Mesenchymal stem cell (in vitro differentiated cells and primary cell): Measurements from ENCODE around the gene DNTT.

ENCODE experiments used
- DNase-seq: peaks from one replicate; pipeline ENCODE4 v3.0.0-alpha.2; 2013
- H2AFZ ChIP-seq: one replicate; pipeline ENCODE4 v1.6.1; 2013; ENCODE audit warnings: low read depth, mild to moderate bottlenecking, control low read depth, inconsistent platforms, low read length, moderate library complexity
- H2AK5ac ChIP-seq: 2 replicates; pipeline ENCODE4 v1.6.1; 2013; ENCODE audit warnings: low read length, moderate library complexity, mild to moderate bottlenecking, inconsistent platforms; ENCODE audit not compliant: severe bottlenecking
- H2BK120ac ChIP-seq: one replicate; pipeline ENCODE4 v1.6.1; 2013; ENCODE audit warnings: low read depth, mild to moderate bottlenecking, inconsistent platforms, low read length, moderate library complexity
- H2BK12ac ChIP-seq, 2 experiments: one replicate each; pipeline ENCODE4 v1.6.1; 2013; ENCODE audit warnings: inconsistent platforms in 2 of 2, low read length in 2 of 2, mild to moderate bottlenecking in 2 of 2, moderate library complexity in 2 of 2, control low read depth in 1 of 2
- H2BK15ac ChIP-seq: one replicate; pipeline ENCODE4 v1.6.1; 2013; ENCODE audit warnings: mild to moderate bottlenecking, low read depth, inconsistent platforms; ENCODE audit not compliant: poor library complexity, severe bottlenecking
- H2BK5ac ChIP-seq: 2 replicates; pipeline ENCODE4 v1.6.1; 2013; ENCODE audit warnings: low read depth, mild to moderate bottlenecking, low read length, control low read depth, inconsistent platforms; ENCODE audit not compliant: poor library complexity, severe bottlenecking
- H3K14ac ChIP-seq, 2 experiments: one replicate each; pipeline ENCODE4 v1.6.1; 2013; ENCODE audit warnings: inconsistent platforms in 2 of 2, low read length in 2 of 2, control low read depth in 1 of 2, mild to moderate bottlenecking in 1 of 2, moderate library complexity in 1 of 2
- H3K18ac ChIP-seq, 2 experiments: one replicate each; pipeline ENCODE4 v1.6.1; 2013; ENCODE audit warnings: inconsistent platforms in 2 of 2, low read length in 2 of 2, control low read depth in 1 of 2, low read depth in 1 of 2, mild to moderate bottlenecking in 1 of 2
- H3K23ac ChIP-seq, 2 experiments: one replicate each; pipeline ENCODE4 v1.6.1; 2013; ENCODE audit warnings: inconsistent platforms in 2 of 2, low read length in 2 of 2, mild to moderate bottlenecking in 2 of 2, moderate library complexity in 2 of 2, control low read depth in 1 of 2
- H3K27ac ChIP-seq: 2 replicates; pipeline ENCODE4 v1.5.1; 2013; ENCODE audit warnings: mild to moderate bottlenecking, moderate library complexity, low read length, control low read depth, inconsistent platforms; ENCODE audit not compliant: poor library complexity, severe bottlenecking
- H3K27me3 ChIP-seq, 2 experiments: 2 replicates each; pipeline versions ENCODE4 v1.6.1 to v1.7.0; 2013; ENCODE audit warnings: low read length in 2 of 2, mild to moderate bottlenecking in 2 of 2, moderate library complexity in 2 of 2, control low read depth in 1 of 2, inconsistent platforms in 1 of 2; ENCODE audit not compliant: control insufficient read depth in 1 of 2, insufficient read depth in 1 of 2
- H3K36me3 ChIP-seq, 2 experiments: 2 replicates each; pipeline versions ENCODE4 v1.6.1 to v1.7.0; 2013; ENCODE audit warnings: low read length in 2 of 2, control low read depth in 1 of 2, inconsistent platforms in 1 of 2, low read depth in 1 of 2, mild to moderate bottlenecking in 1 of 2; ENCODE audit not compliant: insufficient read depth in 2 of 2, control insufficient read depth in 1 of 2
- H3K4ac ChIP-seq, 2 experiments: one replicate each; pipeline ENCODE4 v1.6.1; 2013; ENCODE audit warnings: inconsistent platforms in 2 of 2, low read length in 2 of 2, mild to moderate bottlenecking in 2 of 2, moderate library complexity in 2 of 2, control low read depth in 1 of 2, low read depth in 1 of 2
- H3K4me1 ChIP-seq: 2 replicates; pipeline ENCODE4 v1.6.1; 2013; ENCODE audit warnings: low read depth, low read length, control low read depth; ENCODE audit not compliant: control insufficient read depth, insufficient read depth
- H3K4me2 ChIP-seq: 2 replicates; pipeline ENCODE4 v1.6.1; 2013; ENCODE audit warnings: low read length, mild to moderate bottlenecking, inconsistent platforms; ENCODE audit not compliant: poor library complexity, severe bottlenecking
- H3K4me3 ChIP-seq, 2 experiments: 2 replicates each; pipeline versions ENCODE4 v1.5.1 to v1.7.0; 2013; ENCODE audit warnings: low read length in 2 of 2, mild to moderate bottlenecking in 2 of 2, control low read depth in 1 of 2, low read depth in 1 of 2; ENCODE audit not compliant: insufficient read depth in 1 of 2
- H3K79me1 ChIP-seq: replicated peaks from 2 replicates; pipeline ENCODE4 v1.6.1; 2013; ENCODE audit warnings: mild to moderate bottlenecking, control low read depth, low read length, inconsistent platforms; ENCODE audit not compliant: poor library complexity, severe bottlenecking
- H3K9ac ChIP-seq: 2 replicates; pipeline ENCODE4 v1.7.0; 2013; ENCODE audit warnings: mild to moderate bottlenecking, low read length, moderate library complexity
- H3K9me3 ChIP-seq: 2 replicates; pipeline ENCODE4 v1.7.0; 2013; ENCODE audit warnings: mild to moderate bottlenecking, low read length; ENCODE audit not compliant: control insufficient read depth
- H4K8ac ChIP-seq: one replicate; pipeline ENCODE4 v1.6.1; 2013; ENCODE audit warnings: inconsistent platforms, mild to moderate bottlenecking, low read length, moderate library complexity
- H4K91ac ChIP-seq: one replicate; pipeline ENCODE4 v1.6.1; 2013; ENCODE audit warnings: mild to moderate bottlenecking, low read length, inconsistent platforms
- WGBS: methylation state at CpG from one replicate; pipeline ENCODE4 v1.1.7; 2013; ENCODE audit warnings: mixed read lengths; 5-methylcytosine and 5-hydroxymethylcytosine counted together

Gene DNTT

GRCh38 chr10:96271016-96271815, 33.0 kb upstream of the DNTT start, which contains the start of gene BLNK:
BLNK (minus strand) TSS chr10:96271569; CDS start chr10:96271398, 171 bp downstream.
- 69% methylated on average over 6 of the region's 6 CpGs for WGBS
- Histone ChIP-seq H2AK5ac (no peak within 1 kb of the TSS), H2BK15ac (no peak within 1 kb of the TSS), H2BK5ac (no peak within 1 kb of the TSS), H3K18ac (no peak within 1 kb of the TSS), H2AFZ (no peak within 1 kb of the TSS), H4K91ac (no peak within 1 kb of the TSS), H2BK120ac (no peak within 1 kb of the TSS), H3K4me2 (no peak within 1 kb of the TSS), H2BK12ac (no peak within 1 kb of the TSS), H3K9ac (peak within 1 kb of the TSS; percentile 69), H3K79me1 (no peaks in the 10 kb centered on the region), H3K27ac (no peak within 1 kb of the TSS), H3K4ac (no peak within 1 kb of the TSS), H3K9me3 (no peaks in the 10 kb centered on the region), H4K8ac (no peak within 1 kb of the TSS), H3K36me3 (no peaks in the 10 kb centered on the region), H3K4me3 (peak within 1 kb of the TSS in 1 of 2 experiments; percentile 51), H3K4me1 (peaks cover 3% of the 10 kb centered on the region), H3K27me3 (peaks cover 5 to 6% of the 10 kb centered on the region in 2 experiments), H3K23ac (no peak within 1 kb of the TSS), H3K14ac (no peak within 1 kb of the TSS)
- peak; percentile 3 for DNase-seq

GRCh38 chr10:96272316-96273280, 31.6 kb upstream of the DNTT start:
- Histone ChIP-seq H3K27me3 (peaks cover 5 to 6% of the 10 kb centered on the region in 2 experiments), H3K9ac (no peak overlapping the region)
- WGBS = 74% methylated on average over 2 of the region's 8 CpGs

GRCh38 chr10:96275685-96276418, 28.4 kb upstream of the DNTT start:
- H3K27me3 ChIP-seq = peaks cover 5 to 6% of the 10 kb centered on the region in 2 experiments
- no peaks in the 10 kb centered on the region for H3K9me3 ChIP-seq
- no peak overlapping the region for H2AK5ac ChIP-seq
- WGBS = 89% methylated on average over 2 of the region's 2 CpGs
- H3K4me2 ChIP-seq = no peak overlapping the region
- H3K14ac ChIP-seq = no peak overlapping the region
- H4K8ac ChIP-seq = no peak overlapping the region
- H4K91ac ChIP-seq = no peak overlapping the region
- no peak overlapping the region for H3K18ac ChIP-seq
- H2AFZ ChIP-seq = no peak overlapping the region
- no peaks in the 10 kb centered on the region for H3K79me1 ChIP-seq
- H3K36me3 ChIP-seq = no peaks in the 10 kb centered on the region
- H2BK12ac ChIP-seq = no peak overlapping the region
- no peak overlapping the region for H3K4me3 ChIP-seq
- H3K27ac ChIP-seq = no peak overlapping the region
- H2BK5ac ChIP-seq = no peak overlapping the region
- no peak overlapping the region for H3K4ac ChIP-seq
- DNase-seq = no peak
- H3K4me1 ChIP-seq = peaks cover 4% of the 10 kb centered on the region
- H3K9ac ChIP-seq = no peak overlapping the region
- no peak overlapping the region for H2BK120ac ChIP-seq
- H2BK15ac ChIP-seq = no peak overlapping the region
- no peak overlapping the region for H3K23ac ChIP-seq

More at GRCh38 chr10:96272316-96273280, 31.6 kb upstream of the DNTT start:
- no peaks in the 10 kb centered on the region for H3K9me3 ChIP-seq
- no peaks in the 10 kb centered on the region for H3K79me1 ChIP-seq
- no peak overlapping the region for H3K4me2 ChIP-seq
- no peak overlapping the region for H3K27ac ChIP-seq
- H3K23ac ChIP-seq = no peak overlapping the region
- H3K18ac ChIP-seq = no peak overlapping the region
- H2AFZ ChIP-seq = no peak overlapping the region
- H3K4ac ChIP-seq = no peak overlapping the region
- no peak for DNase-seq
- no peaks in the 10 kb centered on the region for H3K36me3 ChIP-seq
- no peak overlapping the region for H4K8ac ChIP-seq
- no peak overlapping the region for H2BK5ac ChIP-seq
- H3K4me1 ChIP-seq = peaks cover 3% of the 10 kb centered on the region
- no peak overlapping the region for H4K91ac ChIP-seq
- H3K14ac ChIP-seq = no peak overlapping the region
- H2BK15ac ChIP-seq = no peak overlapping the region
- H3K4me3 ChIP-seq = no peak overlapping the region
- H2AK5ac ChIP-seq = no peak overlapping the region
- H2BK120ac ChIP-seq = no peak overlapping the region
- no peak overlapping the region for H2BK12ac ChIP-seq
